Activated CD8-positive, alpha-beta memory T cell treated with anti-CD3 and anti-CD28 coated beads, Interleukin-2, amount 50 U/mL, for 1 hour (primary cell): Measurements from ENCODE around the gene EBLN1.
"Not testable (repeated sequence)": the region's sequence is repeated elsewhere in the genome, so short reads cannot be mapped to it uniquely, and the experiment has no call there.

Source experiments
- DNase-seq: peaks from one replicate; pipeline ENCODE4 v3.0.0-alpha.2; 2020; ENCODE audit errors: extremely low read depth

The EBLN1 gene

DNA sequence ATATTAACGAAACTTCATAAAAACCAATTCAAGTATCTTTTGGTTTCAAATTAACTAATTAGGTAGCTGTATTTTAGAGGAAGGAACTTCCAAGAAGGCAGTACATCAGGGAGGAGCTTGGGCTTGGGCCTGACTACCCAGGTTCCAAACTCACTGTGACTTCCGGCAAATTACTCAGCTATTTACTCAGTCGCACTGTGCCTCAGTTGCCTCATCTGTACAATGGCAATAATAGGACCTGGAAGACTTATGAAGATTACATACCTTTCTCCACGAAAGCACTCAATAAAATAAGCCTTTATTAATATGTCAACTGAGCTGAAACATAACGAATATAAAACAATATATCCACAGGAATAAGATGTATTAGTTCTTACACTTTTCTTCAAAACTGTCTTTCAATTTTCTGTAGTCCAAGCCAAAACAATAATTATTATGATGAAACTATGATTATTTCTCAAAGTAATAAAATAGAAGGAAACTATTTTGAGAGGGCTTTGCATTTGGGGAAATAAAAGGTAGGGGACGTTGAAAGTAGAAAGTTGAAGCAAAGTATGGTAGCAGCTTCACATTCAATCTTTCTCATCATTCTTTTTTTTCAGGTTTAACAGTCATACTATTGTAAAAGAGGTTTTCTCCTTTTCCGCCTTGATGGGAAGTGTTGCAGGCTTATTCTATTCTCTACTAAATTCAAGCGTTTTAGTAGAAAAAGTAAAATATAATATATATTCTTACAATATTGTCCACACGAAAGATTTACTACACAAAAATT is 10.5 kb upstream of the EBLN1 start:
- DNase-seq, result no peak

DNA sequence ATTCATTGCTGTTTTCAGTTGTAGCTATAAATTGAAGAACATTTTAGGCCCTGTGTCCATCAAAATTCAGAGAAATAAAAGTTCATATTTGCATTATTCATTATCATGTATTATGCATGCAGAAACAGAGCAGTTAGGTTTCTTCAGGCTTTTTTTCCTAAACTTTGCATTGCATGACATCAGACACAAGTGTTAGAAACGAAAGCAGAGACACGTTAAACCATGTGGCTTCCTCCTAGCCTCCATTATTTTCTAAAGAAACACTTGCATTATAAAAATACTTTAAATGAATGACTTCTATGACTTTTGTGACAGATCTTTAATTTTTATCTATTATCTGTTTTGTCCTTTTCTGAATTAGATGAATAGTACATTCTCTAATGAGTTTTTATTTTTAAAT is 8.8 kb upstream of the EBLN1 start:
- no peak for DNase-seq

GRCh38 chr10:22222236-22223190 is 4.7 kb upstream of the EBLN1 start:
- no peak for DNase-seq

- DNase-seq, result no peak
These were observed 1.5 kb upstream of the EBLN1 start for GRCh38 chr10:22219308-22219707.

GRCh38 chr10:22218448-22218847 is 633 bp upstream of the EBLN1 start:
- DNase-seq, result no peak

DNA sequence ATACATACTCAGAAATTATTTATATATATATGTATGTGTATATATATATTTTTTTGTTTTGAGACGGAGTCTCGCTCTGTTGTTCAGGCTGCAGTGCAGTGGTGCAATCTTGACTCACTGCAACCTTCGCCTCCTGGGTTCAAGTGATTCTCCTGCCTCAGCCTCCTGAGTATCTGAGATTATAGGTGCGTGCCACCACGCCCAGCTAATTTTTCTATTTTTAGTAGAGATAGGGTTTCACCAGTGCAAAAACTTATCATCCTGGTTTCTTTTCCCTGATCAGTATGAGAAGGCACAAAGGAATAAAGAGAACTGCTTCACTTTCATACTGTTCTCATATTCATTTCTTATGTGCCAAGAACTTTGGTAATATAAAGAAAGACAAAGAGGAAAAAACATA is 731 bp downstream of the EBLN1 start:
- DNase-seq, result not testable (repeated sequence)

- DNase-seq, result no peak
These were observed 7.5 kb downstream of the EBLN1 start for GRCh38 chr10:22210267-22210666.

DNA sequence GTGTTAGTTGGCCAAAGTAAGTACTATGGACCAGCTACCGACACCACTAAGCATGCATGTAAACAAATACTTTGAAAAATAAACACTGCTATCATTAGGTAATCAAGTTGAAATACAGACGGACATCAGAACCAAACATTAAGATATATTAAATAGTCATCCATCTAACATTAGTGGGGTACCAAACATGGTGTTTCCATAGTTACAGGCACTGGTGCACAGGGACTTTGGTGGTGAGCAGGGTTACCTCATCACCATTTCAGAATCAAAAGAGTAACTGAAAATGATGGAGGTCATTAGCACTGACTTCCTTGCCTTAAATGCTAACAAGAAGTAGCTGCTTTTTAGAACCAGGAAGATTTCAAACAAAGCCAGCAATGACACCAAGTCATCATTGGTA is 23.9 kb downstream of the EBLN1 start:
- no peak for DNase-seq

DNA sequence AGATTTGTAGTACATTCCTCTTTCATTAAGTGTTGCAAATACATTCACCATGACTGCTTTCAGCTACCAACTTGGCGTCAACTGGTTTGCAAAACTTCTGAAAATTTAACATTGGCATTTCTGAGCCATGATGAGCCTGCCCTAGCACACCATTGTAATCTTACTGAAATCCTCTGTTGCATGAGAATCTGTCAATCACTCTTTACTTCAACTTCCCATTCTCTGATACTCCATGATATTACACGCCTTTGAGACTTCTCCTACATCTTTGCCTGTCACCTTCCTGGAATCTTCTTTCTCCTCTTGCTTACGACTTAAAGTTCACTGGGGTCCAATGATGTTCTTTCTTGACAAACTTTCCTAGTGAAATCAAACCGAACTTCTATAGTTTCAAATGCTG is 32.2 kb downstream of the EBLN1 start:
- no peak for DNase-seq

- DNase-seq, result no peak
These were observed 33.9 kb downstream of the EBLN1 start for GRCh38 chr10:22183771-22184461.

GRCh38 chr10:22180724-22181123 is 37.1 kb downstream of the EBLN1 start:
- DNase-seq, result no peak

DNA sequence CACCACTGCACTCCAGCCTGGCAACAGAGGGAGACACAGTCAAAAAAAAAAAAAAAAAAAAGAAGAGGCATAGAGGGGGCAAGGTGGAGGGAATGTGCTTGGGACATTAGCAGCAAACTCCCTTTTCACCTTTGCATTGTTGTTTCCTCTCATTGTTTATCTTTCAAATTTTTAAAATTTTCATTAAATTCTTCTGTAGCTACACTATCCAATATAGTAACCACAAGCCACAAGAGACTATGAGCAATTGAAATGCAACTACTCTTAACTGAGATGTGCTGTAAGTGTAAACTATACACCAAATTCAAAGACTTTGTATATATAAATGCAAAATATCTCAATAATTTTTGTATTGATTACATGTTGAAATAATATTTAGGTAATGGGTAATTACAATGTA is 43.4 kb downstream of the EBLN1 start:
- DNase-seq, result no peak

GRCh38 chr10:22171131-22171530 is 46.7 kb downstream of the EBLN1 start:
- DNase-seq, result no peak

DNA sequence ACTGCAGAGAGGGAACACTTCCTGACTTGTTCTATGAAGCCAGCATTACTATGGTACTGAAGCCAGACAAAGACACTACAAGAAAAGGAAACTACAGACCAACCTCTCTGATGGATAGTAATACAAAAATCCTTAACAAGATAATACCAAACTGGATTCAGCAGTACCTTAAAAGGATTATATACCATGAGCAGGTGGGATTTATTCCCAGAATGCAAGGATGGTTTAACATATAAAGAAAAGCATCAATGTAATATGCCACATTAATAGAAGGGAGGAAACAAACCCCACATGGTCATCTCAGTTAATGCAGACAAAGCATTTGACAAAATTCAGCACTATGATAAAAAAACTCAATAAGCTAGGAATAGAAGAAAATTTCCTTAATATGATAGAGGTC is 47.2 kb downstream of the EBLN1 start:
- no peak for DNase-seq

GRCh38 chr10:22159979-22160378 is 57.8 kb downstream of the EBLN1 start:
- DNase-seq, result no peak

GRCh38 chr10:22159180-22159579 is 58.6 kb downstream of the EBLN1 start:
- DNase-seq, result no peak
